Naive thymus-derived CD4-positive, alpha-beta T cell (primary cell): ENCODE measurements around the gene ANKRD33. TPM values are rescaled to one million over a fixed set of nuclear protein-coding genes. Genes with fewer than 3 reads are reported as not detected.

ENCODE experiments used
- ATAC-seq: fragments of 150-1000 bp; cut with Tn5 transposase; 2 replicates; pipeline ENCODE4 v1.10.0; 2021; ENCODE audit warnings: mild to moderate bottlenecking, moderate library complexity
- CTCF ChIA-PET: fragments of 350-600 bp; sonication (Branson Sonifier 250); formaldehyde crosslinking; loops from one replicate; lab custom pipeline; 2021; ENCODE audit warnings: antibody characterized with exemption; lab: Charles Lee
- POLR2A ChIA-PET: fragments of 350-600 bp; sonication (Branson Sonifier 250); formaldehyde crosslinking; loops from one replicate; lab custom pipeline; 2021; ENCODE audit warnings: antibody characterized with exemption, inconsistent platforms; lab: Charles Lee
- DNase-seq, 9 donors: peaks; one replicate each; pipeline versions ENCODE4 v3.0.0 to v3.0.0-alpha.2; 2020 to 2022; ENCODE audit warnings: mixed read lengths in 1 of 9
- H3K27ac ChIP-seq: one replicate; pipeline ENCODE4 v1.7.0; 2013; ENCODE audit warnings: mild to moderate bottlenecking, low read depth, low read length, moderate library complexity
- H3K27me3 ChIP-seq, 2 donors: one replicate each; pipeline ENCODE4 v1.7.0; 2013; ENCODE audit warnings: low read length in 2 of 2, mild to moderate bottlenecking in 2 of 2, moderate library complexity in 2 of 2; ENCODE audit not compliant: control insufficient read depth in 2 of 2, insufficient read depth in 2 of 2
- H3K36me3 ChIP-seq, 3 experiments: 1 replicate in 2 of 3; 2 replicates in 1 of 3; pipeline ENCODE4 v1.7.0; 2013; ENCODE audit warnings: low read length in 3 of 3, mild to moderate bottlenecking in 3 of 3, moderate library complexity in 1 of 3; ENCODE audit not compliant: insufficient read depth in 3 of 3, control insufficient read depth in 2 of 3
- H3K4me1 ChIP-seq, 2 donors: one replicate each; pipeline ENCODE4 v1.7.0; 2013; ENCODE audit warnings: low read length in 2 of 2, mild to moderate bottlenecking in 2 of 2, moderate library complexity in 1 of 2; ENCODE audit not compliant: control insufficient read depth in 2 of 2, insufficient read depth in 2 of 2
- H3K4me3 ChIP-seq: 2 replicates; pipeline ENCODE4 v1.7.0; 2013; ENCODE audit warnings: mild to moderate bottlenecking, low read length
- H3K9me3 ChIP-seq, 3 experiments: 1 replicate in 2 of 3; 2 replicates in 1 of 3; pipeline ENCODE4 v1.7.0; 2013; ENCODE audit warnings: low read length in 3 of 3; ENCODE audit not compliant: control insufficient read depth in 2 of 3
- H3K27ac Mint-ChIP-seq, 9 donors: one replicate each; pipeline ENCODE4 v1.8.0; 2020 to 2022; ENCODE audit warnings: mixed read lengths in 9 of 9, mild to moderate bottlenecking in 8 of 9, moderate library complexity in 5 of 9, inconsistent platforms in 2 of 9
- H3K27me3 Mint-ChIP-seq, 5 donors: one replicate each; pipeline ENCODE4 v1.8.0; 2021 to 2022; ENCODE audit warnings: mixed read lengths in 5 of 5, mild to moderate bottlenecking in 1 of 5
- H3K36me3 Mint-ChIP-seq, 5 donors: one replicate each; pipeline ENCODE4 v1.8.0; 2020 to 2022; ENCODE audit warnings: mixed read lengths in 5 of 5, mild to moderate bottlenecking in 3 of 5, inconsistent platforms in 1 of 5
- H3K4me1 Mint-ChIP-seq, 7 donors: one replicate each; pipeline ENCODE4 v1.8.0; 2020 to 2022; ENCODE audit warnings: mixed read lengths in 7 of 7, mild to moderate bottlenecking in 3 of 7, inconsistent platforms in 1 of 7
- H3K4me3 Mint-ChIP-seq, 10 donors: one replicate each; pipeline ENCODE4 v1.8.0; 2020 to 2022; ENCODE audit warnings: mild to moderate bottlenecking in 10 of 10, mixed read lengths in 10 of 10, moderate library complexity in 6 of 10, inconsistent platforms in 2 of 10
- H3K9me3 Mint-ChIP-seq, 11 donors: one replicate each; pipeline ENCODE4 v1.8.0; 2020 to 2022; ENCODE audit warnings: mixed read lengths in 11 of 11, mild to moderate bottlenecking in 4 of 11, inconsistent platforms in 1 of 11, moderate library complexity in 1 of 11
- intact Hi-C, 2 donors: fragments of 100-400 bp; cut with micrococcal nuclease; formaldehyde crosslinking; loops; one replicate each; pipeline ENCODE4 v1.15.1; 2023
- polyA plus RNA-seq, 2 donors: library from polyadenylated mRNA; unstranded; fragments of 300-500 nt; fragmentation: Illumina TruSeq; gene quantifications; one replicate each; pipeline ENCODE4 v1.2.3, GENCODE V29; 2021
- total RNA-seq, 6 experiments: library from RNA in 5 of 6; stranded (reverse) in 5 of 6; gene quantifications; 1 replicate in 5 of 6; 2 replicates in 1 of 6; pipeline ENCODE4 v1.2.3 and lab custom pipeline; 2021 to 2026

Gene ANKRD33
- total and polyA plus RNA-seq, 7 experiments from 2014 or later: not detected

GRCh38 chr12:51844854-51845253 lies 43.0 kb upstream of the ANKRD33 start:
- POLR2A ChIA-PET: no interaction called here
- CTCF ChIA-PET: interaction anchor here (0.7 kb wide), 1 partner anchor 30 kb away, joined by 4 read pairs; no protein-coding TSS in a partner anchor
- H3K4me3 Mint-ChIP-seq: peak overlapping the region in 1 of 10 donors; percentile 16

GRCh38 chr12:51845482-51845881 lies 42.4 kb upstream of the ANKRD33 start:
- CTCF ChIA-PET: interaction anchor here (0.7 kb wide), 1 partner anchor 29 kb away, joined by 4 read pairs; no protein-coding TSS in a partner anchor
- Histone ChIP-seq H3K36me3 (no peaks in the 10 kb centered on the region), H3K27me3 (peaks cover 3 to 24% of the 10 kb centered on the region in 2 donors), H3K4me3 (no peak overlapping the region), H3K4me1 (peaks cover 0 to 9% of the 10 kb centered on the region in 2 donors), H3K27ac (no peak overlapping the region), H3K9me3 (no peaks in the 10 kb centered on the region)
- no peak for ATAC-seq
- H3K9me3 Mint-ChIP-seq: peaks cover 0 to 2% (median 0%) of the 10 kb centered on the region in 11 donors
- H3K27ac Mint-ChIP-seq: no peak overlapping the region
- peaks cover 2 to 22% (median 13%) of the 10 kb centered on the region in 7 donors for H3K4me1 Mint-ChIP-seq
- intact Hi-C loops: no loop called here
- POLR2A ChIA-PET: no interaction called here
- H3K27me3 Mint-ChIP-seq: peaks cover 36 to 54% (median 39%) of the 10 kb centered on the region in 5 donors
- peaks cover 0 to 3% (median 2%) of the 10 kb centered on the region in 5 donors for H3K36me3 Mint-ChIP-seq
- H3K4me3 Mint-ChIP-seq: peak overlapping the region in 5 of 10 donors; percentile 13 to 84 (median 16)
- DNase-seq: no peak

More at GRCh38 chr12:51844854-51845253, 43.0 kb upstream of the ANKRD33 start:
- Histone ChIP-seq H3K4me3 (no peak overlapping the region), H3K27ac (no peak overlapping the region), H3K9me3 (no peaks in the 10 kb centered on the region), H3K36me3 (no peaks in the 10 kb centered on the region), H3K4me1 (peaks cover 0 to 9% of the 10 kb centered on the region in 2 donors), H3K27me3 (peaks cover 3 to 24% of the 10 kb centered on the region in 2 donors)
- intact Hi-C loops: no loop called here
- no peak overlapping the region for H3K27ac Mint-ChIP-seq
- peaks cover 2 to 17% (median 13%) of the 10 kb centered on the region in 7 donors for H3K4me1 Mint-ChIP-seq
- DNase-seq (no peak), ATAC-seq (no peak)
- H3K36me3 Mint-ChIP-seq: peaks cover 0 to 3% (median 2%) of the 10 kb centered on the region in 5 donors
- peaks cover 0 to 2% (median 0%) of the 10 kb centered on the region in 11 donors for H3K9me3 Mint-ChIP-seq
- peaks cover 38 to 48% (median 40%) of the 10 kb centered on the region in 5 donors for H3K27me3 Mint-ChIP-seq

- peaks cover 3 to 24% of the 10 kb centered on the region in 2 donors for H3K27me3 ChIP-seq
- intact Hi-C loops: loop anchor here in 1 of 2 donors (2.0 kb wide), 1 partner anchor 31 kb away; a partner anchor contains a TSS
- no peaks in the 10 kb centered on the region for H3K36me3 ChIP-seq
- POLR2A ChIA-PET: no interaction called here
- Mint-ChIP-seq H3K36me3 (peaks cover 0 to 3% (median 2%) of the 10 kb centered on the region in 5 donors), H3K9me3 (peaks cover 0 to 2% (median 0%) of the 10 kb centered on the region in 11 donors), H3K27ac (peak overlapping the region in 2 of 9 donors; percentile 25 to 56), H3K4me1 (peaks cover 5 to 30% (median 20%) of the 10 kb centered on the region in 7 donors), H3K4me3 (peak overlapping the region; percentile 37 to 91 (median 80)), H3K27me3 (peaks cover 36 to 61% (median 39%) of the 10 kb centered on the region in 5 donors)
- H3K4me1 ChIP-seq: peaks cover 0 to 9% of the 10 kb centered on the region in 2 donors
- no peak overlapping the region for H3K27ac ChIP-seq
- no peaks in the 10 kb centered on the region for H3K9me3 ChIP-seq
- no peak for DNase-seq
- CTCF ChIA-PET: interaction anchor here (1.0 kb wide), 1 partner anchor 39 kb away, joined by 3 read pairs; no protein-coding TSS in a partner anchor
- no peak overlapping the region for H3K4me3 ChIP-seq
- ATAC-seq: no peak
Measured at GRCh38 chr12:51846271-51846691, 41.6 kb upstream of the ANKRD33 start.

DNA sequence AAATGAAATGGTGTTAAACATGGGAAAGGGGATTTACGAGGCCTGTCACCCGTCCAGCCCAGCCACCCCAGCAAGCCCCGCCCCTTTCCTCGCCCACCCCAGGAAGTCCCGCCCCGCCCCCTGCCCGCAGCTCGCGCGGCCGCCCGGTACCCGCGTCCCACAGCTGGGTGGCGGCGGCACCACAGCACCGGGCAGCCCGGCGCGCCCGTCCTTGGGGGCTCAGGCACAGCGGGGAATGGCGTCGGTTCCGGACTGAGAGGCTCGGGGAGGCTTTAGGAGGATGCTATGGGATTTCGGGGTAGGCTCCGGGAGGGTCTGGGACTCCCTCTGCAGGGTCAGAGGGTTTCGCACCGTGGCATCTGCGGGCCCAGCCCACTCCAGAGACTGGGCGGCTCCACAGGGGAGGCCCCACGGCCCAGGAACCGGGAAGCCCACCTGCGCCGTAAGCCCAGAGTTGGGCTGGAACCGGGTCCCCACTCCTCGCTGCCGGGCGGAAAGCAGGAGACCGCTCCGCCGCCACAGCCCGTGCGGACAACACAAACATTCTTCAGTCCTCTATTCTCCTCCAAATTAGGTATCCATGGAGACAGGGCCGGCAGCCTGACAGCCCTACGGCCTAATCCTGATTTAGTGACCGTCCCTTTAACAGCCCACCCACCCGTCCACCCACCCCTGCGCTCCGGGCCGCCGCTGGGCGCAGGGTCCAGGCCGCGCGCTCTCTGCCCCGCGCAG lies 40.8 kb upstream of the ANKRD33 start:
- DNase-seq: peak in 5 of 9 donors; percentile 8 to 50 (median 25)
- H3K4me1 Mint-ChIP-seq: peaks cover 11 to 36% (median 28%) of the 10 kb centered on the region in 7 donors
- Histone ChIP-seq H3K4me1 (peaks cover 0 to 9% of the 10 kb centered on the region in 2 donors), H3K27ac (no peak overlapping the region), H3K4me3 (peak overlapping the region; percentile 37), H3K36me3 (no peaks in the 10 kb centered on the region), H3K9me3 (no peaks in the 10 kb centered on the region), H3K27me3 (peaks cover 3 to 24% of the 10 kb centered on the region in 2 donors)
- H3K36me3 Mint-ChIP-seq: peaks cover 0 to 3% (median under 1%) of the 10 kb centered on the region in 5 donors
- peaks cover 0 to 2% (median 0%) of the 10 kb centered on the region in 11 donors for H3K9me3 Mint-ChIP-seq
- peak overlapping the region in 1 of 9 donors; percentile 56 for H3K27ac Mint-ChIP-seq
- intact Hi-C loops: loop anchor here in 1 of 2 donors (2.0 kb wide), 1 partner anchor 32 kb away; a partner anchor contains a TSS
- peaks cover 30 to 68% (median 35%) of the 10 kb centered on the region in 5 donors for H3K27me3 Mint-ChIP-seq
- H3K4me3 Mint-ChIP-seq: peak overlapping the region; percentile 72 to 91 (median 84)
- ChIA-PET CTCF (interaction anchor here (1.0 kb wide), 1 partner anchor 39 kb away, joined by 3 read pairs; no protein-coding TSS in a partner anchor), POLR2A (no interaction called here)
- peak; percentile 66 for ATAC-seq

- H3K4me3 Mint-ChIP-seq: peak overlapping the region; percentile 14 to 84 (median 72)
- H3K27ac Mint-ChIP-seq: no peak overlapping the region
- Histone ChIP-seq H3K27ac (no peak overlapping the region), H3K36me3 (no peaks in the 10 kb centered on the region), H3K9me3 (no peaks in the 10 kb centered on the region), H3K4me3 (no peak overlapping the region), H3K27me3 (peaks cover 3 to 24% of the 10 kb centered on the region in 2 donors), H3K4me1 (peaks cover 0 to 9% of the 10 kb centered on the region in 2 donors)
- POLR2A ChIA-PET: no interaction called here
- CTCF ChIA-PET: no interaction called here
- peaks cover 0 to 2% (median 0%) of the 10 kb centered on the region in 11 donors for H3K9me3 Mint-ChIP-seq
- intact Hi-C loops: loop anchor here in 1 of 2 donors (2.0 kb wide), 1 partner anchor 33 kb away; a partner anchor contains a TSS
- peaks cover 0 to 3% (median 0%) of the 10 kb centered on the region in 5 donors for H3K36me3 Mint-ChIP-seq
- peaks cover 29 to 75% (median 34%) of the 10 kb centered on the region in 5 donors for H3K27me3 Mint-ChIP-seq
- H3K4me1 Mint-ChIP-seq: peaks cover 11 to 36% (median 34%) of the 10 kb centered on the region in 7 donors
- peak in 3 of 9 donors; percentile 17 to 28 (median 18) for DNase-seq
- ATAC-seq: peak; percentile 24
Measured at GRCh38 chr12:51847643-51848325, 40.1 kb upstream of the ANKRD33 start.

GRCh38 chr12:51848326-51848727 lies 39.6 kb upstream of the ANKRD33 start, which contains the start of gene FIGNL2:
TSS of gene FIGNL2 (minus strand) at chr12:51848718. CDS start at chr12:51822413, 26,305 bp downstream.
- Histone ChIP-seq H3K36me3 (no peaks in the 10 kb centered on the region), H3K27me3 (peaks cover 3 to 24% of the 10 kb centered on the region in 2 donors), H3K4me1 (peaks cover 0 to 9% of the 10 kb centered on the region in 2 donors), H3K9me3 (no peaks in the 10 kb centered on the region), H3K4me3 (no peak within 1 kb of the TSS), H3K27ac (no peak within 1 kb of the TSS)
- H3K4me1 Mint-ChIP-seq: peaks cover 11 to 36% (median 34%) of the 10 kb centered on the region in 7 donors
- H3K27ac Mint-ChIP-seq: no peak within 1 kb of the TSS
- peaks cover 0 to 3% (median 0%) of the 10 kb centered on the region in 5 donors for H3K36me3 Mint-ChIP-seq
- no peak for ATAC-seq
- intact Hi-C loops: no loop called here
- ChIA-PET POLR2A (no interaction called here), CTCF (no interaction called here)
- peaks cover 25 to 76% (median 34%) of the 10 kb centered on the region in 5 donors for H3K27me3 Mint-ChIP-seq
- H3K9me3 Mint-ChIP-seq: peaks cover 0 to 2% (median 0%) of the 10 kb centered on the region in 11 donors
- peak within 1 kb of the TSS; percentile 14 to 84 (median 72) for H3K4me3 Mint-ChIP-seq
- DNase-seq: no peak
